Measurements from ENCODE around the gene HARS2. TPM values are rescaled to one million over a fixed set of nuclear protein-coding genes. Genes with fewer than 3 reads are reported as not detected.
A peak's percentile ranks its signal among the peaks of the same experiment; 100 is the strongest.
"Not testable (repeated sequence)": the region's sequence is repeated elsewhere in the genome, so short reads cannot be mapped to it uniquely, and the experiment has no call there.

HARS2 gene
- total RNA-seq, 1 donor from 2014 or later: 31.5 TPM

GRCh38 chr5:140700177-140701144, 9.2 kb downstream of the HARS2 start, which contains the start of gene ZMAT2:
ZMAT2 (plus strand) TSS chr5:140700447; CDS start chr5:140700461, 14 bp downstream.
- peak; percentile 99 for DNase-seq

DNA sequence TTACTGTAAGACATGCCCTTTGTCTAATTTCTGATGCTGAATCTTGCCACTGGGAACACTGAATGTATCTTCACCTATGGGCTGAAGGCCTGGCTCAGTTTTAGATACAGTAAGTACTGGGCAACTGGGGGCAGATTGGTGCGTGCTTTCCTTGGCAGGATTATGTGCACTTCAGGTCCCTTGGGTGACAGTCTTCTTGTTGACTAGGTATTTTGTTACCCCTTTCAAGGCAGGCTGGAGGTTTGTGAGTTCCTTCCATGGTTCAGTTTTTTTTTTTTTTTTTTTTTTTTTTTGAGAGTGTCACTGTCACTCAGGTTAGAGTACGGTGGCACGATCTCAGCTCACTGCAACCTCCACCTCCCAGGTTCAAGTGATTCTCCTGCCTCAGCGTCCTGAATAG, 16.6 kb downstream of the HARS2 start:
- no peak for DNase-seq

DNA sequence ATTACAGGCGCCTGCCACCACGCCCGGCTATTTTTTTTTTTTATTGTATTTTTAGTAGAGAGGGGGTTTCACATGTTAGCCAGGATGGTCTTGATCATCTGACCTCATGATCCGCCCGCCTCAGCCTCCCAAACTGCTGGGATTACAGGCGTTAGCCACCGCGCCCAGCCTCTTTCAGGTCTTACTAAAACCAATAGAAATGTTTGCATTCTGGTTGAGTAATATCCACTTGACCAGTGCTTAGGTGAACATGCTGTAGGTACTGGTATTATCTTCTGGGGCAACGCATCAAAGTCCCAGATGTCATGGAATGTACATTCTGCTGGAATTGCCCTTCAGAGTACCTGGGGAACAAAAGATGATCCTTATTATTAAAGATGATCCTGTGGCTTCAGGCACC, 17.5 kb downstream of the HARS2 start:
- DNase-seq: not testable (repeated sequence)

GRCh38 chr5:140710899-140711552, 19.8 kb downstream of the HARS2 start:
- peak; percentile 98 for DNase-seq

DNA sequence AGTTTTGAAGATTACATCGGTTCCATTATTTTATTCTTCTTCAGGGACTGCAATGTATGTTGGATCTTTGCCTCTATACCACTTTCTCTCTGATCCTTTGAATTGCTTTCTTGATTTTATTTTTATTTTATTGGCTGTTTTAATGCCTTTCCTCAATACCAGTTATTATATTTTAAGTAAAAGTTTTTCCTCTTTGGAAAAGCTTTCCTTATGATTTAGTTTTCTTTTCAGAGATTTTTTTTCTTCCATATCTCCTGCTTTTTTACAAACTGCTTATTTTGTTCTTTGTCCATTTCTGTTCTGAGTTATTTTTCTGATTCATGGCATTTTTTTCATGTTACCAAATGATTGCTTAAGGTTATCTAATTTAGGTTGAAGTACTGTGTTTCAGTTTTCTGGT, 20.5 kb downstream of the HARS2 start:
- DNase-seq: no peak

- no peak for DNase-seq
These were observed 22.4 kb downstream of the HARS2 start for GRCh38 chr5:140713562-140714094.

DNA sequence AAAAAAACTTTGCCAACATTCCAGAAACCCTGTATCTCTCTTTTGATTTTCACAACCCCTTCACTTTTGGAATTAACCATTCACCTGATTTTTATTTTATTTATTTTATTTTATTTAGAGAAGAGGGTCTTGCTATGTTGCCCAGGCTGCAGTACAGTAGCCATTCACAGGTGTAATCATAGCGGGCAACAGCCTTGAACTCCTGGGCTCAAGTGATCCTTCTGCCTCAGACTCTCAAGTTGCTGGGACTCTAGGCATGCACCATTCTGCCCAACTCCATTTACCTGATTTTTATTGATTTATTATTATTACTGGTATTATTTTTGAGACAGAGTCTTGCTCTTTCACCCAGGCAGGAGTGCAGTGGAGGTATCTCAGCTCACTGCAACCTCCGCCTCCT, 25.0 kb downstream of the HARS2 start:
- not testable (repeated sequence) for DNase-seq

- DNase-seq: no peak
These were observed 27.0 kb downstream of the HARS2 start for GRCh38 chr5:140718266-140718592.

DNA sequence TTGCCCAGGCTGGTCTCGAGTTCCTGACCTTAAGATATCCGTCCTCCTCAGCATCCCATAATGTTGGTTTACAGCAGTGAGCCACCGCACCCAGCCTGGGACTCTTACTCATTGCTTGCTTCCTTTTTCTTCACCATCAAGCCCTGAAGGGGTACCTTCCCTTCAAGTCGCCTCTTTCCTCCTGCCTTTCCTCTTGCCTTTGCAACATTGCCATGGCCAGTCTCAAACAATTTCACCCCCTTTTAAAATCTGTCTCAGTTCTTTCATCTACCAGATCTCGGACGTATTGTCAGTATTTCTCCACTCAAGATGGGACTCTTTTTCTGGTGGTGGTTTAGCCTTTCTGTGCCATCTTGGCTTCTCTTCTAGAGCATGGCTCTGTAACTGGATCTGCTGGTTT, 29.5 kb downstream of the HARS2 start:
- not testable (repeated sequence) for DNase-seq

DNA sequence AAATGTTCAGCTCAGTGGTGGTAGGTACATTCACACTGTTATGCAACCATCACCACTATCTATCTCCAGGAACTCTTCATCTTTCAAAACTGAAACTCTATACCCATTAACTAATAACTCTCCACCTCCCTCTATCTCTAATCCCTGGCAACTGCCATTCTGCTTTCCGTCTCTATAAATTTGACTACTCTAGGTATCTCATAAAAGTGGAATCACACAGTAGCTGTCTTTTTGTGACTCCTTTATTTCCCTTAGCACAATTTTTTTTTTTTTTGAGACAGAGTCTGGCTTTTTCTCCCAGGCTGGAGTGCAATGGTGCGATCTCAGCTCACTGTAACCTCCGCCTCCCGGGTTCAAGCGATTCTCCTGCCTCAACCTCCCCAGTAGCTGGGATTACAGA, 30.1 kb downstream of the HARS2 start:
- not testable (repeated sequence) for DNase-seq

- peak; percentile 88 for DNase-seq
These were observed 34.7 kb downstream of the HARS2 start for GRCh38 chr5:140725799-140726471.

GRCh38 chr5:140733098-140733497, 41.8 kb downstream of the HARS2 start:
- DNase-seq: no peak

DNA sequence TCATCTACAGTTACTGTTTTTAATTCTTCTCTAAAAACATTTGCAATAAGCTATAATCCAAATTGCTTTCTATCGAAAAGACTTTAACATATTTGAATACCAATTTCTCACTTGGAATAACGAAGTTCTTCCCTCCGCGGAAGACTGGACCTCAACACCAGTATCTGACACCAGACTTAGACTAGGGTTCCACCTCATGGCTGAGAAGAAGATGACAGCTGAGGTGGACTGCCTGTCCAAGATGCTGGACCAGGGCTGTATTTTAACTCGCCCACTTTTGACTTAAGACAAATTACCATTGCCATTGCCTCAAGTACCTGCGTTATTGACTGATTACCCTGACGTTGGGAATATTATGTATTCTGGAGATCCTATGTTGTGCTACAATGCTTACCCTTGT, 43.1 kb downstream of the HARS2 start:
- DNase-seq: peak; percentile 31

- no peak for DNase-seq
These were observed 46.2 kb downstream of the HARS2 start for GRCh38 chr5:140737486-140737885.

DNA sequence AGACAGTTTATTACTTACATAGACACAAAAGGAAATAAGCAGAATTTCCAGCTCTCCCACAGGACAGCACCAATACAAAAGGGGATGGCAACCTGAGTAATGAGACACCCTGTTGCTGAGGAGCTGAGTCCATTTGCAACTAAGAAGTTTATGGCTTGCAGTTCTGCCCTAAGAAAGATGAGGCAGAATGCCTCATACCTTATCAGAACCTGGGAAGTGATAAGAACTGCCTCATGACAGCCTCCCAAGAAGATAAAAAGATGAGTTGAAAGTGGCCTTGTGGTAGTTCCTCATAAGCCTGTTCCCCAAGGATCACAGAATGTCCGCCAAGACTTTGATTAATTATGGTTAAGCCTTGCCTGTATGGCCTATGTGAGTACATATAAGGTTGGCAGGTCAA, 50.7 kb downstream of the HARS2 start:
- DNase-seq: no peak

Other genes with a start within 250 kb of the HARS2 start
- 0.37 and 0.51 TPM in 2 replicates for gene EIF4EBP3, start 143.8 kb upstream of the HARS2 start, total RNA-seq
- gene SRA1, start 134.0 kb upstream of the HARS2 start, total RNA-seq: 19.1 and 25.7 TPM in 2 replicates
- gene APBB3, start 126.9 kb upstream of the HARS2 start, total RNA-seq: 8.2 and 16.2 TPM in 2 replicates
- gene SLC35A4, start 126.6 kb upstream of the HARS2 start, total RNA-seq: 30.1 and 61.0 TPM in 2 replicates
- gene CD14, start 58.3 kb upstream of the HARS2 start, total RNA-seq: 1.7 and 3.2 TPM in 2 replicates
- 18.0 and 50.2 TPM in 2 replicates for gene TMCO6, start 52.0 kb upstream of the HARS2 start, total RNA-seq
- 24.9 and 40.8 TPM in 2 replicates for gene NDUFA2, start 43.8 kb upstream of the HARS2 start, total RNA-seq
- gene IK, start 43.6 kb upstream of the HARS2 start, total RNA-seq: 114 and 125 TPM in 2 replicates
- 41.1 and 45.1 TPM in 2 replicates for gene WDR55, start 26.6 kb upstream of the HARS2 start, total RNA-seq
- 0.14 and 0.68 TPM in 2 replicates for gene DND1, start 17.9 kb upstream of the HARS2 start, total RNA-seq
- gene HARS1, start 85 bp upstream of the HARS2 start, total RNA-seq: 53.1 and 73.4 TPM in 2 replicates
- gene ZMAT2, start 9.0 kb downstream of the HARS2 start, total RNA-seq: 55.5 and 62.3 TPM in 2 replicates
- 0.17 TPM in 1 of 2 replicates, not detected in the other for gene PCDHA1, start 94.7 kb downstream of the HARS2 start, total RNA-seq
- gene PCDHA2, start 103.4 kb downstream of the HARS2 start, total RNA-seq: 0.17 TPM in 1 of 2 replicates, not detected in the other
- gene PCDHA3, start 109.6 kb downstream of the HARS2 start, total RNA-seq: 0.14 and 0.17 TPM in 2 replicates
- 0.17 and 0.23 TPM in 2 replicates for gene PCDHA4, start 115.6 kb downstream of the HARS2 start, total RNA-seq
- 0.17 TPM in 1 of 2 replicates, not detected in the other for gene PCDHA5, start 130.2 kb downstream of the HARS2 start, total RNA-seq
- gene PCDHA6, start 136.5 kb downstream of the HARS2 start, total RNA-seq: 0.09 and 0.17 TPM in 2 replicates
- 0.19 and 0.34 TPM in 2 replicates for gene PCDHA7, start 142.8 kb downstream of the HARS2 start, total RNA-seq
- 0.05 TPM in 1 of 2 replicates, not detected in the other for gene PCDHA8, start 149.7 kb downstream of the HARS2 start, total RNA-seq
- under 0.01 TPM in 2 replicates for gene PCDHA9, start 156.9 kb downstream of the HARS2 start, total RNA-seq
- gene PCDHA10, start 164.4 kb downstream of the HARS2 start, total RNA-seq: 0.09 and 0.17 TPM in 2 replicates
- gene PCDHA11, start 177.5 kb downstream of the HARS2 start, total RNA-seq: 0.17 and 0.28 TPM in 2 replicates
- gene PCDHA12, start 183.9 kb downstream of the HARS2 start, total RNA-seq: 0.17 TPM in 1 of 2 replicates, not detected in the other
- under 0.01 TPM in 1 of 2 replicates, not detected in the other for gene PCDHA13, start 190.7 kb downstream of the HARS2 start, total RNA-seq
- under 0.01 and 0.17 TPM in 2 replicates for gene PCDHAC1, start 234.8 kb downstream of the HARS2 start, total RNA-seq